OCI-LY7 (cell line): ENCODE data around the gene GLIS2.

Source experiments
- CTCF ChIP-seq: fragments of 200-600 bp; sonication (generic); conservative IDR thresholded peaks from 2 replicates; pipeline ENCODE4 v1.5.1; 2014; ENCODE audit warnings: mild to moderate bottlenecking, antibody characterized with exemption, low read length, moderate library complexity, mixed read lengths
- EZH2phosphoT487 ChIP-seq: fragments of 200-600 bp; sonication (generic); IDR thresholded peaks from 2 replicates; pipeline ENCODE4 v1.6.1; 2018; ENCODE audit warnings: low read depth, borderline replicate concordance, mild to moderate bottlenecking, mixed run types, antibody characterized with exemption, low read length, moderate library complexity, mixed read lengths

GRCh38 chr16:4377573-4378154 lies 61.8 kb downstream of the GLIS2 start:
- TF ChIP-seq CTCF (no peak), EZH2phosphoT487 (no peak)
